Dermis microvascular lymphatic vessel endothelial cell (primary cell): Measurements from ENCODE around the gene PCTP. TPM values are rescaled to one million over a fixed set of nuclear protein-coding genes. Genes with fewer than 3 reads are reported as not detected.

ENCODE experiments used
- DNase-seq, 2 donors: peaks; one replicate each; pipeline versions ENCODE4 v3.0.0 to v3.0.0-alpha.2; 2010; ENCODE audit warnings: low read depth in 2 of 2
- total RNA-seq: library from RNA; depleted of rRNA; stranded (reverse); fragments of >200 nt; gene quantifications from 2 replicates; pipeline ENCODE4 v1.2.1, GENCODE V29; 2014

Gene PCTP
- total RNA-seq, 1 donor from 2014 or later = 26.3 TPM

- DNase-seq = no peak
These were observed 23.6 kb upstream of the PCTP start for GRCh38 chr17:55727275-55727674.

GRCh38 chr17:55727920-55728319, 22.9 kb upstream of the PCTP start:
- no peak for DNase-seq

GRCh38 chr17:55728361-55728760, 22.5 kb upstream of the PCTP start:
- DNase-seq = no peak

- DNase-seq = no peak
These were observed 22.0 kb upstream of the PCTP start for GRCh38 chr17:55728833-55729232.

GRCh38 chr17:55729484-55729883, 21.4 kb upstream of the PCTP start:
- no peak for DNase-seq

GRCh38 chr17:55730380-55730779, 20.5 kb upstream of the PCTP start:
- DNase-seq = no peak

GRCh38 chr17:55730808-55731207, 20.0 kb upstream of the PCTP start:
- no peak for DNase-seq

GRCh38 chr17:55731586-55732250, 19.1 kb upstream of the PCTP start:
- DNase-seq = peak; percentile 21 to 45

GRCh38 chr17:55734128-55734781, 16.6 kb upstream of the PCTP start:
- DNase-seq = no peak

- peak; percentile 40 to 64 for DNase-seq
These were observed 15.0 kb upstream of the PCTP start for GRCh38 chr17:55735731-55736405.

- DNase-seq = no peak
These were observed 12.8 kb upstream of the PCTP start for GRCh38 chr17:55737976-55738501.

- DNase-seq = no peak
These were observed 10.1 kb upstream of the PCTP start for GRCh38 chr17:55740511-55741355.

- DNase-seq = no peak
These were observed 9.5 kb upstream of the PCTP start for GRCh38 chr17:55741356-55741700.

- DNase-seq = no peak
These were observed 8.4 kb upstream of the PCTP start for GRCh38 chr17:55742272-55743102.

GRCh38 chr17:55743103-55743679, 7.7 kb upstream of the PCTP start:
- peak in 1 of 2 donors; percentile 56 for DNase-seq

GRCh38 chr17:55745258-55745657, 5.6 kb upstream of the PCTP start:
- DNase-seq = no peak

GRCh38 chr17:55746466-55746865, 4.4 kb upstream of the PCTP start:
- DNase-seq = no peak

GRCh38 chr17:55747209-55747608, 3.6 kb upstream of the PCTP start:
- DNase-seq = no peak

GRCh38 chr17:55748841-55749240, 2.0 kb upstream of the PCTP start:
- DNase-seq = no peak

- no peak for DNase-seq
These were observed 866 bp upstream of the PCTP start for GRCh38 chr17:55749985-55750384.
